KBM-7 (cell line): ENCODE data around the gene ZC3H4.
A peak's percentile ranks its signal among the peaks of the same experiment; 100 is the strongest.

ENCODE experiments used
- DNase-seq: peaks from one replicate; pipeline ENCODE4 v3.0.0-alpha.2; 2015
- in situ Hi-C: fragments of 300-500 bp; cut with MboI; formaldehyde crosslinking; loops from 2 replicates; pipeline ENCODE4 v1.14.3; 2020; ENCODE audit warnings: low sequenced_read_pairs, low pct_unique_long_range_greater_than_20kb, mixed read lengths

Gene ZC3H4

GRCh38 chr19:47112997-47113849 lies at the start of gene ZC3H4:
ZC3H4 (minus strand) TSS chr19:47113776; CDS start chr19:47112584, 1,192 bp downstream.
- in situ Hi-C loops, result no loop called here
- DNase-seq, result peak; percentile 100

GRCh38 chr19:47161876-47162489 lies 48.4 kb upstream of the ZC3H4 start:
- DNase-seq, result no peak
- in situ Hi-C loops, result no loop called here

GRCh38 chr19:47158879-47159503 lies 45.4 kb upstream of the ZC3H4 start:
- DNase-seq, result no peak
- in situ Hi-C loops, result no loop called here

GRCh38 chr19:47158367-47158791 lies 44.8 kb upstream of the ZC3H4 start:
- DNase-seq, result no peak
- in situ Hi-C loops, result no loop called here

GRCh38 chr19:47157431-47158321 lies 44.1 kb upstream of the ZC3H4 start:
- peak; percentile 79 for DNase-seq
- in situ Hi-C loops, result no loop called here

GRCh38 chr19:47156861-47157430 lies 43.4 kb upstream of the ZC3H4 start:
- peak; percentile 80 for DNase-seq
- in situ Hi-C loops, result no loop called here

GRCh38 chr19:47155148-47155547 lies 41.6 kb upstream of the ZC3H4 start:
- DNase-seq, result no peak
- in situ Hi-C loops, result no loop called here

GRCh38 chr19:47153266-47153665 lies 39.7 kb upstream of the ZC3H4 start:
- in situ Hi-C loops, result no loop called here

GRCh38 chr19:47152632-47153031 lies 39.1 kb upstream of the ZC3H4 start:
- in situ Hi-C loops, result no loop called here
- DNase-seq, result no peak

More at GRCh38 chr19:47153266-47153665, 39.7 kb upstream of the ZC3H4 start:
- no peak for DNase-seq

- no peak for DNase-seq
- in situ Hi-C loops, result no loop called here
Observed at GRCh38 chr19:47152205-47152604, 38.6 kb upstream of the ZC3H4 start.

- DNase-seq, result no peak
- in situ Hi-C loops, result no loop called here
Observed at GRCh38 chr19:47151627-47152026, 38.1 kb upstream of the ZC3H4 start.

- no peak for DNase-seq
- in situ Hi-C loops, result no loop called here
Observed at GRCh38 chr19:47146920-47147319, 33.3 kb upstream of the ZC3H4 start.

- in situ Hi-C loops, result no loop called here
Observed at GRCh38 chr19:47145639-47146486, 32.3 kb upstream of the ZC3H4 start.

GRCh38 chr19:47144630-47145029 lies 31.1 kb upstream of the ZC3H4 start:
- in situ Hi-C loops, result no loop called here
- no peak for DNase-seq

More at GRCh38 chr19:47145639-47146486, 32.3 kb upstream of the ZC3H4 start:
- no peak for DNase-seq

- no peak for DNase-seq
- in situ Hi-C loops, result no loop called here
Observed at GRCh38 chr19:47143322-47144073, 29.9 kb upstream of the ZC3H4 start.

GRCh38 chr19:47142779-47143178 lies 29.2 kb upstream of the ZC3H4 start:
- in situ Hi-C loops, result no loop called here
- DNase-seq, result no peak

GRCh38 chr19:47141695-47142094 lies 28.1 kb upstream of the ZC3H4 start:
- in situ Hi-C loops, result no loop called here
- DNase-seq, result no peak
